Peyer's patch (tissue), 4 donors: ENCODE results near the gene PEX5L. TPM values are rescaled to one million over a fixed set of nuclear protein-coding genes. Genes with fewer than 3 reads are reported as not detected.

Experiments
- DNase-seq, 3 donors: peaks; one replicate each; pipeline ENCODE4 v3.0.0-alpha.2; 2017 to 2019
- H3K27ac ChIP-seq, 4 donors: fragments of 200-600 bp; sonication (generic); one replicate each; pipeline ENCODE4 v1.5.1; 2016 to 2019
- H3K27me3 ChIP-seq, 2 donors: fragments of 200-600 bp; sonication (generic); one replicate each; pipeline ENCODE4 v1.5.1; 2019
- H3K36me3 ChIP-seq, 3 donors: fragments of 200-600 bp; sonication (generic); one replicate each; pipeline ENCODE4 v1.5.1; 2016 to 2019
- H3K4me1 ChIP-seq, 4 donors: fragments of 200-600 bp; sonication (generic); one replicate each; pipeline ENCODE4 v1.5.1; 2016 to 2019
- H3K4me3 ChIP-seq, 4 donors: fragments of 200-600 bp; sonication (generic); 1 replicate in 3 of 4; 2 replicates in 1 of 4; pipeline ENCODE4 v1.5.1; 2016 to 2019; ENCODE audit warnings: mild to moderate bottlenecking in 1 of 4
- H3K9me3 ChIP-seq, 4 donors: fragments of 200-600 bp; sonication (generic); one replicate each; pipeline ENCODE4 v1.5.1; 2016 to 2019; ENCODE audit warnings: mild to moderate bottlenecking in 1 of 4
- POLR2A ChIP-seq, 2 donors: fragments of 450-650 bp; IDR thresholded peaks; one replicate each; pipeline ENCODE4 v1.5.1; 2017; ENCODE audit warnings: antibody characterized with exemption in 2 of 2, mild to moderate bottlenecking in 2 of 2, moderate library complexity in 2 of 2
- total RNA-seq, 4 donors: library from RNA; depleted of rRNA; stranded (reverse); fragments of >200 nt; gene quantifications; one replicate each; pipeline ENCODE4 v1.1.0, GENCODE V29; 2016
- TF ChIP-seq, protein P1 (sequence below), 6 experiments: fragments of 450-650 bp in 4 of 6; fragments of 200-600 bp in 2 of 6; sonication (generic) in 1 of 6; IDR thresholded peaks; one replicate each; pipeline ENCODE4 v1.5.1; 2017 to 2019; ENCODE audit warnings: antibody characterized with exemption in 6 of 6, mild to moderate bottlenecking in 3 of 6, moderate library complexity in 1 of 6

Gene PEX5L
- total RNA-seq, 4 donors from 2014 or later, result not detected

- Histone ChIP-seq H3K36me3 (no peaks in the 10 kb centered on the region), H3K4me3 (no peak overlapping the region), H3K9me3 (no peaks in the 10 kb centered on the region), H3K4me1 (no peaks in the 10 kb centered on the region), H3K27ac (no peak overlapping the region), H3K27me3 (no peaks in the 10 kb centered on the region)
- DNase-seq, result no peak
- no peak for TF ChIP-seq POLR2A (IDR thresholded peaks at IDR 0.05)
- TF ChIP-seq, protein P1, sequence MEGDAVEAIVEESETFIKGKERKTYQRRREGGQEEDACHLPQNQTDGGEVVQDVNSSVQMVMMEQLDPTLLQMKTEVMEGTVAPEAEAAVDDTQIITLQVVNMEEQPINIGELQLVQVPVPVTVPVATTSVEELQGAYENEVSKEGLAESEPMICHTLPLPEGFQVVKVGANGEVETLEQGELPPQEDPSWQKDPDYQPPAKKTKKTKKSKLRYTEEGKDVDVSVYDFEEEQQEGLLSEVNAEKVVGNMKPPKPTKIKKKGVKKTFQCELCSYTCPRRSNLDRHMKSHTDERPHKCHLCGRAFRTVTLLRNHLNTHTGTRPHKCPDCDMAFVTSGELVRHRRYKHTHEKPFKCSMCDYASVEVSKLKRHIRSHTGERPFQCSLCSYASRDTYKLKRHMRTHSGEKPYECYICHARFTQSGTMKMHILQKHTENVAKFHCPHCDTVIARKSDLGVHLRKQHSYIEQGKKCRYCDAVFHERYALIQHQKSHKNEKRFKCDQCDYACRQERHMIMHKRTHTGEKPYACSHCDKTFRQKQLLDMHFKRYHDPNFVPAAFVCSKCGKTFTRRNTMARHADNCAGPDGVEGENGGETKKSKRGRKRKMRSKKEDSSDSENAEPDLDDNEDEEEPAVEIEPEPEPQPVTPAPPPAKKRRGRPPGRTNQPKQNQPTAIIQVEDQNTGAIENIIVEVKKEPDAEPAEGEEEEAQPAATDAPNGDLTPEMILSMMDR (IDR thresholded peaks at IDR 0.05), result no peak
Measured at GRCh38 chr3:179949412-179949811, 87.3 kb downstream of the PEX5L start.

DNA sequence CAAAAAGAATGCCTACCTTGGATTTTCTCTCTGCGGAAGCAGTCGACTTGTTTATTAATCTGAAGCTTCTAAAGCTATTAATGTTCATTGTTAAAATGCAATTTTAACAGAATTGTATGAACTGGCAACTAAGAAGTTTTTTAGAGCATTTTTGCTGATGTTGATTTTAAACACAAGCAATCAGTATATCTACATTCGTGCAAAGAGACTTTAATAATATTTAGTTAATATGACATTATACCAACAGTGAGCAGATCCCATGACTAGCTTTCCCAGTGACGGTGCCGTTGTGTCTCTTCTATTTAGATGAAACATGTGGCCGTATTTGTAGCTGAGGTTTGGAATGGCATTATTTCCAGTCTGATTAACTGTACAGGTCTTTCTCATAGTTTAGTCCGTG lies 88.0 kb downstream of the PEX5L start:
- H3K4me3 ChIP-seq, result no peak overlapping the region
- no peak overlapping the region for H3K27ac ChIP-seq
- no peak for DNase-seq
- no peaks in the 10 kb centered on the region for H3K9me3 ChIP-seq
- TF ChIP-seq, protein P1 (IDR thresholded peaks at IDR 0.05), result no peak
- TF ChIP-seq POLR2A (IDR thresholded peaks at IDR 0.05), result no peak
- H3K36me3 ChIP-seq, result no peaks in the 10 kb centered on the region
- H3K4me1 ChIP-seq, result no peaks in the 10 kb centered on the region
- H3K27me3 ChIP-seq, result no peaks in the 10 kb centered on the region

GRCh38 chr3:179945569-179945968 lies 91.2 kb downstream of the PEX5L start:
- DNase-seq, result no peak
- no peaks in the 10 kb centered on the region for H3K9me3 ChIP-seq
- TF ChIP-seq, protein P1 (IDR thresholded peaks at IDR 0.05), result no peak
- TF ChIP-seq POLR2A (IDR thresholded peaks at IDR 0.05), result no peak
- no peak overlapping the region for H3K27ac ChIP-seq
- H3K4me1 ChIP-seq, result no peaks in the 10 kb centered on the region
- no peaks in the 10 kb centered on the region for H3K36me3 ChIP-seq
- no peaks in the 10 kb centered on the region for H3K27me3 ChIP-seq
- no peak overlapping the region for H3K4me3 ChIP-seq

DNA sequence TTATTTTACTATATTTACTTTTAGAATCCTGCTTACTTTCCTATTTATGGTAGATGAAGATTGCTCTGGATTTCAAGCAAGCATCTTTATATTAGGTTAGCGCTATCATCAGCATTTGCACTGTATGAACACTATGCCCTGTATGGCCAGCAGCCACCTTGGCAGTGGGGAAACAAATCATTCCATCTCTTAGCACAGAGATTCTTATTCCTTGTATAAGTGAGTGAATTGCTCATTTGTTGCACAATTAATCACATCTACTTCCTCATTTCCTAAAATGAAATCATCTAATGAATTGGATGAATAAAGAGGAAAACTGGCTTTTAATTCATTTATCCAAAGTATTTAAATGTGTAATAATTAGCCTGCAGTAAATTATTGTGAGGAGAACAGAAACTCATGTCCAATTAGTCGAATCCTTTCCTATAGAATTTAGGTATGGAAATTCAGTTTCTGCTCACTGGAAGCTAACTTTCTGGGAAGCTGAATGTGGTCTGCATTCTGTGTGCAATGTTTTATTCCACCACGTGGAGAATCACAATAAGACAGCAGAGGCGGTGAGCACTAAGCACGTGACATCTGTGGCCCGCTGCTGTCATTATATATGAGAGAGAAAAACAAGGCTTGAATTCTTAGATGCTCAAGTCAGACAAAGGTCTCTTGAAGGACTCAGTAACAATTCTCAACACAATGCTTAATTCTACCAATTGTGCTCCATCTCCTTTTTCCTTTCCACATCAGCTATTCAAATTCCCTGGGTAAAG lies 93.4 kb downstream of the PEX5L start:
- Histone ChIP-seq H3K27me3 (no peaks in the 10 kb centered on the region), H3K4me1 (no peaks in the 10 kb centered on the region), H3K4me3 (no peak overlapping the region), H3K27ac (no peak overlapping the region), H3K9me3 (no peaks in the 10 kb centered on the region), H3K36me3 (no peaks in the 10 kb centered on the region)
- DNase-seq, result no peak
- TF ChIP-seq POLR2A (IDR thresholded peaks at IDR 0.05), result no peak
- TF ChIP-seq, protein P1 (IDR thresholded peaks at IDR 0.05), result no peak

- TF ChIP-seq POLR2A (IDR thresholded peaks at IDR 0.05), result no peak
- TF ChIP-seq, protein P1 (IDR thresholded peaks at IDR 0.05), result no peak
- no peak overlapping the region for H3K4me3 ChIP-seq
Measured at GRCh38 chr3:179942553-179943075, 94.1 kb downstream of the PEX5L start.

More at GRCh38 chr3:179942553-179943075, 94.1 kb downstream of the PEX5L start:
- Histone ChIP-seq H3K4me1 (no peaks in the 10 kb centered on the region), H3K27me3 (no peaks in the 10 kb centered on the region), H3K27ac (no peak overlapping the region), H3K9me3 (no peaks in the 10 kb centered on the region), H3K36me3 (no peaks in the 10 kb centered on the region)
- no peak for DNase-seq
